HepG2 (cell line): ENCODE data around the gene ICAM2. TPM values are rescaled to one million over a fixed set of nuclear protein-coding genes. Genes with fewer than 3 reads are reported as not detected.

Experiments used
- HES4 ChIP-seq: sonication (generic); formaldehyde crosslinking; IDR thresholded peaks from 2 replicates; pipeline ENCODE4 v1.9.0; 2021; ENCODE audit warnings: mild to moderate bottlenecking, missing genetic modification reagents, borderline replicate concordance
- KAT2B ChIP-seq: fragments of 150-350 bp; IDR thresholded peaks from 2 replicates; pipeline ENCODE4 v1.6.1; 2014; ENCODE audit warnings: low read depth, low read length, borderline replicate concordance
- NAIF1 ChIP-seq: sonication (generic); formaldehyde crosslinking; IDR thresholded peaks from 2 replicates; pipeline ENCODE4 v1.5.0; 2020; ENCODE audit warnings: mild to moderate bottlenecking, missing genetic modification reagents, borderline replicate concordance
- RARA ChIP-seq: IDR thresholded peaks from 2 replicates; pipeline ENCODE4 v1.6.1; 2016; ENCODE audit warnings: missing genetic modification reagents, missing compliant biosample characterization
- RCOR2 ChIP-seq: IDR thresholded peaks from 2 replicates; pipeline ENCODE4 v1.6.1; 2016; ENCODE audit warnings: missing biosample characterization, missing genetic modification reagents
- SALL1 ChIP-seq: sonication (generic); formaldehyde crosslinking; IDR thresholded peaks from 2 replicates; pipeline ENCODE4 v1.8.0; 2022; ENCODE audit warnings: mild to moderate bottlenecking, missing genetic modification reagents
- TAF1 ChIP-seq: sonication (generic); formaldehyde crosslinking; IDR thresholded peaks from 2 replicates; pipeline ENCODE4 v1.4.0; 2020; ENCODE audit warnings: missing genetic modification reagents
- TP53 ChIP-seq: sonication (generic); formaldehyde crosslinking; conservative IDR thresholded peaks from 2 replicates; pipeline ENCODE4 v1.4.0; 2020; ENCODE audit warnings: missing genetic modification reagents
- ZFX ChIP-seq: sonication (generic); formaldehyde crosslinking; IDR thresholded peaks from 2 replicates; pipeline ENCODE4 v1.4.0; 2020; ENCODE audit warnings: mild to moderate bottlenecking, low read depth, missing genetic modification reagents, moderate library complexity
- ZMYM3 ChIP-seq: sonication (generic); formaldehyde crosslinking; IDR thresholded peaks from 2 replicates; pipeline ENCODE4 v1.5.1; 2020; ENCODE audit warnings: mild to moderate bottlenecking, missing genetic modification reagents
- ZNF205 ChIP-seq: IDR thresholded peaks from 2 replicates; pipeline ENCODE4 v1.6.1; 2018; ENCODE audit warnings: missing biosample characterization, missing genetic modification reagents
- ZNF263 ChIP-seq: sonication (generic); formaldehyde crosslinking; IDR thresholded peaks from 2 replicates; pipeline ENCODE4 v1.4.0; 2020; ENCODE audit warnings: missing genetic modification reagents
- ZNF292 ChIP-seq: sonication (generic); formaldehyde crosslinking; IDR thresholded peaks from 2 replicates; pipeline ENCODE4 v1.8.1; 2022; ENCODE audit warnings: mild to moderate bottlenecking, low read depth, missing genetic modification reagents, borderline replicate concordance
- ZNF432 ChIP-seq: sonication (generic); formaldehyde crosslinking; IDR thresholded peaks from 2 replicates; pipeline ENCODE4 v1.5.0; 2020; ENCODE audit warnings: missing genetic modification reagents, mild to moderate bottlenecking, borderline replicate concordance
- ZNF501 ChIP-seq: sonication (generic); formaldehyde crosslinking; IDR thresholded peaks from 2 replicates; pipeline ENCODE4 v1.5.1; 2020; ENCODE audit warnings: mild to moderate bottlenecking, moderate library complexity, missing genetic modification reagents
- ZNF629 ChIP-seq: sonication (generic); formaldehyde crosslinking; conservative IDR thresholded peaks from 2 replicates; pipeline ENCODE4 v1.5.0; 2020; ENCODE audit warnings: missing genetic modification reagents
- ZNF839 ChIP-seq: sonication (generic); formaldehyde crosslinking; IDR thresholded peaks from 2 replicates; pipeline ENCODE4 v1.4.0; 2020; ENCODE audit warnings: missing genetic modification reagents, mild to moderate bottlenecking, borderline replicate concordance
- polyA plus RNA-seq, 8 experiments: library from polyadenylated mRNA; depleted of rRNA in 3 of 8; stranded (reverse) in 7 of 8; unstranded in 1 of 8; fragments of >200 nt; fragmentation: Illumina TruSeq in 4 of 8; extraction: Trizol in 4 of 8; gene quantifications; 2 replicates each; pipeline versions ENCODE4 v1.2.1 to v1.2.3, GENCODE V29; 2011 to 2016; ENCODE audit warnings: low read depth in 4 of 8, missing spikeins in 1 of 8, mixed read lengths in 1 of 8; ENCODE audit not compliant: insufficient read depth in 1 of 8
- total RNA-seq, 5 experiments: library from RNA; depleted of rRNA; stranded (reverse); fragments of >200 nt; fragmentation: Illumina TruSeq; extraction: Trizol; gene quantifications; 2 replicates each; pipeline ENCODE4 v1.2.3, GENCODE V29; 2016; ENCODE audit warnings: low read depth in 1 of 5
- TF ChIP-seq, protein P1 (sequence below): sonication (generic); formaldehyde crosslinking; IDR thresholded peaks from 2 replicates; pipeline ENCODE4 v1.4.0; 2020; ENCODE audit warnings: missing genetic modification reagents
- TF ChIP-seq, protein P2 (sequence below): sonication (generic); formaldehyde crosslinking; IDR thresholded peaks from 2 replicates; pipeline ENCODE4 v1.4.0; 2020; ENCODE audit warnings: mild to moderate bottlenecking, missing genetic modification reagents
- TF ChIP-seq, protein P3 (sequence below): sonication (generic); formaldehyde crosslinking; IDR thresholded peaks from 2 replicates; pipeline ENCODE4 v1.4.0; 2020; ENCODE audit warnings: mild to moderate bottlenecking, missing genetic modification reagents
- TF ChIP-seq, protein P4 (sequence below): IDR thresholded peaks from 2 replicates; pipeline ENCODE4 v1.6.1; 2016; ENCODE audit warnings: mild to moderate bottlenecking
- TF ChIP-seq, protein P5 (sequence below): sonication (generic); formaldehyde crosslinking; IDR thresholded peaks from 2 replicates; pipeline ENCODE4 v1.5.0; 2020; ENCODE audit warnings: missing genetic modification reagents
- TF ChIP-seq, protein P6 (sequence below): IDR thresholded peaks from 2 replicates; pipeline ENCODE4 v1.6.1; 2016

ICAM2 gene
- total and polyA plus RNA-seq, 2 of the 13 experiments (the other 11 are each of a cell fraction or from before 2014, with no cell fraction given) = 10.9 to 20.8 TPM

DNA sequence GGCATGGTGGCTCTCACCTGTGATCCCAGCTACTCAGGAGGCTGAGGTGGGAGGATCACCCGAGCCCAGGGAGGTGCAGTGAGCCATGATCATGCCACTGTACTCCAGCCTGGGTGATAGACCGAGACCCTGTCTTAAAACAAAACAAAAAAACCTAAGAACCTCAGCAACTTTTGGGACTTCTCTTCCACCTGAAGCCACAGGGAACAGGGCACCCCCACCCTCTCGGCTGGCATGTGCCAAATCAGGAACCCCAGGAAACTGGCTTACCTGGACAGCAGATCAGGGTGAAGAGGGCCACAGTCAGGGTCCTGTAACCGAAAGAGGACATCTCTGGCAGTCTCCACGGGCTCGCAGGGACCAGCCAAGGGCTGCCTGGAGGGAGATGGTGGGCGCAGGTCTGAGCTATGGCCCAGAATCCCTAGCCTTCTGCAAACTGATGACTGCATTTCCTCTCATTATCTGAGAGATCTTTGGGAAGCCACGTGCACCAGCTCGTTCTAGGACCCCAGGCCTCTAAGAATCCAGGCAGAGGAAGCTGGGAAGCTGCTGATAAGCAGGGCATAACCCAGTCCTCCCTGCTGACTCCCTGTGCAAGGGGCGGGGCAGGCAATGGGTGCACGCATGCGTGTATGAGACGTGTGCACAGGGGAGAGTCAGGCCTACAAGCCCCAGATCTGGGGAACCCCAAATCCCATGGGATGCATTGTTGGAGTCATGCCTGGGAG, 13.9 kb downstream of the ICAM2 start (continued):
- TF ChIP-seq RARA (CRISPR knock-in tag) (0 out of 2 replicates have a peak, but pooled peaks have one; percentile 9), ZNF263 (peak; percentile 93), ZNF205 (CRISPR knock-in tag) (peak; percentile 54; the same call in 1 of the 2 replicates), ZNF629 (CRISPR knock-in tag) (0 out of 2 replicates have a peak, but pooled peaks have one; percentile 33), ZNF839 (CRISPR knock-in tag) (peak; percentile 90; the same call in 1 of the 2 replicates), TP53 (CRISPR knock-in tag) (no peak), NAIF1 (CRISPR knock-in tag) (no peak), SALL1 (CRISPR knock-in tag) (peak; percentile 27; the same call in 1 of the 2 replicates), KAT2B (no peak), ZMYM3 (CRISPR knock-in tag) (peak; percentile 57), ZNF501 (peak; percentile 28; the same call in 1 of the 2 replicates), RCOR2 (no peak), HES4 (CRISPR knock-in tag) (no peak), ZNF432 (CRISPR knock-in tag) (no peak), ZFX (CRISPR knock-in tag) (peak; percentile 82), ZNF292 (CRISPR knock-in tag) (peak; percentile 64; the same call in 1 of the 2 replicates), TAF1 (CRISPR knock-in tag) (peak; percentile 28; the same call in 1 of the 2 replicates)
- TF ChIP-seq, protein P1, sequence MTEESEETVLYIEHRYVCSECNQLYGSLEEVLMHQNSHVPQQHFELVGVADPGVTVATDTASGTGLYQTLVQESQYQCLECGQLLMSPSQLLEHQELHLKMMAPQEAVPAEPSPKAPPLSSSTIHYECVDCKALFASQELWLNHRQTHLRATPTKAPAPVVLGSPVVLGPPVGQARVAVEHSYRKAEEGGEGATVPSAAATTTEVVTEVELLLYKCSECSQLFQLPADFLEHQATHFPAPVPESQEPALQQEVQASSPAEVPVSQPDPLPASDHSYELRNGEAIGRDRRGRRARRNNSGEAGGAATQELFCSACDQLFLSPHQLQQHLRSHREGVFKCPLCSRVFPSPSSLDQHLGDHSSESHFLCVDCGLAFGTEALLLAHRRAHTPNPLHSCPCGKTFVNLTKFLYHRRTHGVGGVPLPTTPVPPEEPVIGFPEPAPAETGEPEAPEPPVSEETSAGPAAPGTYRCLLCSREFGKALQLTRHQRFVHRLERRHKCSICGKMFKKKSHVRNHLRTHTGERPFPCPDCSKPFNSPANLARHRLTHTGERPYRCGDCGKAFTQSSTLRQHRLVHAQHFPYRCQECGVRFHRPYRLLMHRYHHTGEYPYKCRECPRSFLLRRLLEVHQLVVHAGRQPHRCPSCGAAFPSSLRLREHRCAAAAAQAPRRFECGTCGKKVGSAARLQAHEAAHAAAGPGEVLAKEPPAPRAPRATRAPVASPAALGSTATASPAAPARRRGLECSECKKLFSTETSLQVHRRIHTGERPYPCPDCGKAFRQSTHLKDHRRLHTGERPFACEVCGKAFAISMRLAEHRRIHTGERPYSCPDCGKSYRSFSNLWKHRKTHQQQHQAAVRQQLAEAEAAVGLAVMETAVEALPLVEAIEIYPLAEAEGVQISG = peak; percentile 20; the same call in 1 of the 2 replicates
- TF ChIP-seq, protein P2, sequence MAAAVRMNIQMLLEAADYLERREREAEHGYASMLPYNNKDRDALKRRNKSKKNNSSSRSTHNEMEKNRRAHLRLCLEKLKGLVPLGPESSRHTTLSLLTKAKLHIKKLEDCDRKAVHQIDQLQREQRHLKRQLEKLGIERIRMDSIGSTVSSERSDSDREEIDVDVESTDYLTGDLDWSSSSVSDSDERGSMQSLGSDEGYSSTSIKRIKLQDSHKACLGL (CRISPR knock-in tag) = peak; percentile 66; the same call in 1 of the 2 replicates
- TF ChIP-seq, protein P3, sequence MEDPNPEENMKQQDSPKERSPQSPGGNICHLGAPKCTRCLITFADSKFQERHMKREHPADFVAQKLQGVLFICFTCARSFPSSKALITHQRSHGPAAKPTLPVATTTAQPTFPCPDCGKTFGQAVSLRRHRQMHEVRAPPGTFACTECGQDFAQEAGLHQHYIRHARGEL (CRISPR knock-in tag) = no peak
- TF ChIP-seq, protein P4, sequence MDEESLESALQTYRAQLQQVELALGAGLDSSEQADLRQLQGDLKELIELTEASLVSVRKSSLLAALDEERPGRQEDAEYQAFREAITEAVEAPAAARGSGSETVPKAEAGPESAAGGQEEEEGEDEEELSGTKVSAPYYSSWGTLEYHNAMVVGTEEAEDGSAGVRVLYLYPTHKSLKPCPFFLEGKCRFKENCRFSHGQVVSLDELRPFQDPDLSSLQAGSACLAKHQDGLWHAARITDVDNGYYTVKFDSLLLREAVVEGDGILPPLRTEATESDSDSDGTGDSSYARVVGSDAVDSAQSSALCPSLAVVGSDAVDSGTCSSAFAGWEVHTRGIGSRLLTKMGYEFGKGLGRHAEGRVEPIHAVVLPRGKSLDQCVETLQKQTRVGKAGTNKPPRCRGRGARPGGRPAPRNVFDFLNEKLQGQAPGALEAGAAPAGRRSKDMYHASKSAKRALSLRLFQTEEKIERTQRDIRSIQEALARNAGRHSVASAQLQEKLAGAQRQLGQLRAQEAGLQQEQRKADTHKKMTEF (CRISPR knock-in tag) = 0 out of 2 replicates have a peak, but pooled peaks have one; percentile 20
- TF ChIP-seq, protein P5, sequence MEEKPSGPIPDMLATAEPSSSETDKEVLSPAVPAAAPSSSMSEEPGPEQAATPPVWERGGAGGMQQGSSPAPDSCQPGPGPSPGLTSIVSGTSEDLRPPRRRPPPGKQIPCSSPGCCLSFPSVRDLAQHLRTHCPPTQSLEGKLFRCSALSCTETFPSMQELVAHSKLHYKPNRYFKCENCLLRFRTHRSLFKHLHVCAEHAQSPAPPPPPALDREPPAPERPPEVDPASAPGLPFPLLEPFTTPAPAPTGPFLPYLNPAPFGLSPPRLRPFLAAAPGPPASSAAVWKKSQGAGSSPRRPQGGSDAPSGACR (CRISPR knock-in tag) = no peak
- TF ChIP-seq, protein P6, sequence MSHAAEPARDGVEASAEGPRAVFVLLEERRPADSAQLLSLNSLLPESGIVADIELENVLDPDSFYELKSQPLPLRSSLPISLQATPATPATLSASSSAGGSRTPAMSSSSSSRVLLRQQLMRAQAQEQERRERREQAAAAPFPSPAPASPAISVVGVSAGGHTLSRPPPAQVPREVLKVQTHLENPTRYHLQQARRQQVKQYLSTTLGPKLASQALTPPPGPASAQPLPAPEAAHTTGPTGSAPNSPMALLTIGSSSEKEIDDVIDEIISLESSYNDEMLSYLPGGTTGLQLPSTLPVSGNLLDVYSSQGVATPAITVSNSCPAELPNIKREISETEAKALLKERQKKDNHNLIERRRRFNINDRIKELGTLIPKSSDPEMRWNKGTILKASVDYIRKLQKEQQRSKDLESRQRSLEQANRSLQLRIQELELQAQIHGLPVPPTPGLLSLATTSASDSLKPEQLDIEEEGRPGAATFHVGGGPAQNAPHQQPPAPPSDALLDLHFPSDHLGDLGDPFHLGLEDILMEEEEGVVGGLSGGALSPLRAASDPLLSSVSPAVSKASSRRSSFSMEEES (CRISPR knock-in tag) = no peak
